WTC11 (cell line): Measurements from ENCODE around the gene TUSC2. TPM values are rescaled to one million over a fixed set of nuclear protein-coding genes. Genes with fewer than 3 reads are reported as not detected.

Experiments
- ATAC-seq: fragments of 200-7000 bp; cut with Tn5 transposase; 2 replicates; pipeline ENCODE4 v1.10.0; 2021; ENCODE audit warnings: mild to moderate bottlenecking, moderate library complexity
- CTCF ChIA-PET: fragments of 300-600 bp; sonication (Branson Sonifier 250); formaldehyde crosslinking; loops from one replicate; lab custom pipeline; 2021; ENCODE audit warnings: antibody characterized with exemption; lab: Charles Lee
- POLR2A ChIA-PET: fragments of 350-600 bp; sonication (Branson Sonifier 250); formaldehyde crosslinking; loops from one replicate; lab custom pipeline; 2021; ENCODE audit warnings: antibody characterized with exemption; lab: Charles Lee
- DNase-seq: peaks from one replicate; pipeline ENCODE4 v3.0.0; 2021; ENCODE audit warnings: low spot score
- H3K27ac Mint-ChIP-seq: 2 replicates; pipeline ENCODE4 v1.8.0; 2021; ENCODE audit warnings: mixed read lengths
- H3K27me3 Mint-ChIP-seq: 2 replicates; pipeline ENCODE4 v1.8.0; 2021; ENCODE audit warnings: low read depth, mild to moderate bottlenecking, moderate library complexity, mixed read lengths
- H3K36me3 Mint-ChIP-seq: 2 replicates; pipeline ENCODE4 v1.8.0; 2021; ENCODE audit warnings: mixed read lengths
- H3K4me1 Mint-ChIP-seq: 2 replicates; pipeline ENCODE4 v1.8.0; 2022; ENCODE audit warnings: mixed read lengths
- H3K4me3 Mint-ChIP-seq: 2 replicates; pipeline ENCODE4 v1.8.0; 2021; ENCODE audit warnings: mild to moderate bottlenecking, moderate library complexity, mixed read lengths
- H3K9me3 Mint-ChIP-seq: 2 replicates; pipeline ENCODE4 v1.8.0; 2021; ENCODE audit warnings: mixed read lengths
- ATF3 ChIP-seq: sonication (generic); formaldehyde crosslinking; conservative IDR thresholded peaks from 2 replicates; pipeline ENCODE4 v1.8.1; 2022; ENCODE audit warnings: mild to moderate bottlenecking, missing genetic modification reagents
- FOXJ3 ChIP-seq: sonication (generic); formaldehyde crosslinking; IDR thresholded peaks from 2 replicates; pipeline ENCODE4 v1.9.0; 2021; ENCODE audit warnings: missing genetic modification reagents, mild to moderate bottlenecking, borderline replicate concordance
- IRF1 ChIP-seq: sonication (generic); formaldehyde crosslinking; IDR thresholded peaks from 2 replicates; pipeline ENCODE4 v1.8.0; 2023; ENCODE audit warnings: missing genetic modification reagents
- JAZF1 ChIP-seq: fragments of 250-450 bp; sonication (Bioruptor Pico); IDR thresholded peaks from 2 replicates; pipeline ENCODE4 v1.9.0; 2021; ENCODE audit warnings: moderate library complexity, mild to moderate bottlenecking, inconsistent platforms
- MYBL2 ChIP-seq: sonication (generic); formaldehyde crosslinking; IDR thresholded peaks from 2 replicates; pipeline ENCODE4 v1.8.1; 2023; ENCODE audit warnings: mild to moderate bottlenecking, moderate library complexity, missing genetic modification reagents
- NFE2L1 ChIP-seq: sonication (generic); formaldehyde crosslinking; IDR thresholded peaks from 2 replicates; pipeline ENCODE4 v1.8.1; 2023; ENCODE audit warnings: missing genetic modification reagents
- OVOL2 ChIP-seq: fragments of 250-450 bp; sonication (Bioruptor Pico); IDR thresholded peaks from 2 replicates; pipeline ENCODE4 v1.9.0; 2021; ENCODE audit warnings: mild to moderate bottlenecking, borderline replicate concordance
- SMAD4 ChIP-seq: sonication (generic); formaldehyde crosslinking; IDR thresholded peaks from 2 replicates; pipeline ENCODE4 v1.8.0; 2022; ENCODE audit warnings: mild to moderate bottlenecking, missing genetic modification reagents
- SP1 ChIP-seq: sonication (generic); formaldehyde crosslinking; conservative IDR thresholded peaks from 2 replicates; pipeline ENCODE4 v1.8.1; 2022; ENCODE audit warnings: missing genetic modification reagents
- STAT6 ChIP-seq: sonication (generic); formaldehyde crosslinking; conservative IDR thresholded peaks from 2 replicates; pipeline ENCODE4 v1.8.1; 2023; ENCODE audit warnings: mild to moderate bottlenecking, low read depth, missing genetic modification reagents, moderate library complexity
- TEAD4 ChIP-seq: sonication (generic); formaldehyde crosslinking; IDR thresholded peaks from 2 replicates; pipeline ENCODE4 v1.8.0; 2022; ENCODE audit warnings: mild to moderate bottlenecking, missing genetic modification reagents
- USF1 ChIP-seq: sonication (generic); formaldehyde crosslinking; IDR thresholded peaks from 2 replicates; pipeline ENCODE4 v1.8.0; 2022; ENCODE audit warnings: mild to moderate bottlenecking, missing genetic modification reagents
- ZBTB43 ChIP-seq: sonication (generic); formaldehyde crosslinking; IDR thresholded peaks from 2 replicates; pipeline ENCODE4 v1.8.1; 2023; ENCODE audit warnings: mild to moderate bottlenecking, missing genetic modification reagents
- ZNF138 ChIP-seq: sonication (generic); formaldehyde crosslinking; conservative IDR thresholded peaks from 2 replicates; pipeline ENCODE4 v1.8.1; 2022; ENCODE audit warnings: mild to moderate bottlenecking, moderate library complexity, missing genetic modification reagents
- ZNF232 ChIP-seq: sonication (generic); formaldehyde crosslinking; IDR thresholded peaks from 2 replicates; pipeline ENCODE4 v1.8.0; 2022; ENCODE audit warnings: mild to moderate bottlenecking, missing genetic modification reagents
- ZNF416 ChIP-seq: fragments of 250-450 bp; sonication (Bioruptor Pico); IDR thresholded peaks from 2 replicates; pipeline ENCODE4 v1.9.0; 2021; ENCODE audit warnings: mild to moderate bottlenecking, inconsistent platforms
- ZNF423 ChIP-seq: fragments of 250-450 bp; sonication (Bioruptor Pico); IDR thresholded peaks from 2 replicates; pipeline ENCODE4 v2.1.2; 2022; ENCODE audit warnings: mild to moderate bottlenecking, moderate library complexity
- ZNF512 ChIP-seq: sonication (generic); formaldehyde crosslinking; IDR thresholded peaks from 2 replicates; pipeline ENCODE4 v1.8.1; 2022; ENCODE audit warnings: missing genetic modification reagents, borderline replicate concordance
- ZSCAN18 ChIP-seq: fragments of 250-450 bp; sonication (Bioruptor Pico); IDR thresholded peaks from 2 replicates; pipeline ENCODE4 v2.1.2; 2022; ENCODE audit warnings: mild to moderate bottlenecking, moderate library complexity
- total RNA-seq: library from RNA; stranded (reverse); gene quantifications from 3 replicates; pipeline ENCODE4 v1.2.3, GENCODE V29; 2021

Gene TUSC2
- total RNA-seq, 1 experiment from 2014 or later = 41.1 TPM

GRCh38 chr3:50327129-50327528 lies 894 bp downstream of the TUSC2 start:
- Mint-ChIP-seq H3K4me3 (peak overlapping the region; percentile 84), H3K4me1 (peaks cover 30% of the 10 kb centered on the region), H3K36me3 (peaks cover 26% of the 10 kb centered on the region), H3K9me3 (no peaks in the 10 kb centered on the region), H3K27me3 (no peaks in the 10 kb centered on the region), H3K27ac (no peak overlapping the region)
- CTCF ChIA-PET = interaction anchor here (1.3 to 1.7 kb wide), 5 partner anchors 10 to 223 kb away, joined by 3 to 23 read pairs (median 10); partner anchors contain the start of gene HYAL1
- DNase-seq (no peak), ATAC-seq (no peak)
- POLR2A ChIA-PET = interaction anchor here (1.1 to 1.7 kb wide), 3 partner anchors 10 to 52 kb away, joined by 3 to 21 read pairs (median 3); partner anchors contain the start of gene HYAL1
- TF ChIP-seq SP1 (CRISPR knock-in tag) = no peak
- no peak for TF ChIP-seq ZNF423 (CRISPR knock-in tag)
- no peak for TF ChIP-seq MYBL2 (CRISPR knock-in tag)
- TF ChIP-seq STAT6 = no peak
- TF ChIP-seq ZNF232 = no peak
- no peak for TF ChIP-seq IRF1 (CRISPR knock-in tag)
- no peak for TF ChIP-seq USF1
- no peak for TF ChIP-seq OVOL2
- TF ChIP-seq ZNF138 (CRISPR knock-in tag) = no peak
- no peak for TF ChIP-seq ZNF512 (CRISPR knock-in tag)
- TF ChIP-seq JAZF1 (CRISPR knock-in tag) = no peak
- TF ChIP-seq TEAD4 = no peak
- no peak for TF ChIP-seq SMAD4
- TF ChIP-seq ZSCAN18 = no peak
- TF ChIP-seq ZBTB43 (CRISPR knock-in tag) = no peak
- no peak for TF ChIP-seq FOXJ3 (CRISPR knock-in tag)
- no peak for TF ChIP-seq NFE2L1 (CRISPR knock-in tag)
- TF ChIP-seq ZNF416 (CRISPR knock-in tag) = no peak

- Mint-ChIP-seq H3K4me1 (peaks cover 30% of the 10 kb centered on the region), H3K4me3 (peak overlapping the region; percentile 29; the same call in 1 of the 2 replicates), H3K36me3 (peaks cover 18% of the 10 kb centered on the region), H3K27me3 (no peaks in the 10 kb centered on the region), H3K9me3 (no peaks in the 10 kb centered on the region), H3K27ac (no peak overlapping the region)
- CTCF ChIA-PET = no interaction called here
- TF ChIP-seq ATF3 (CRISPR knock-in tag) = no peak
- POLR2A ChIA-PET = interaction anchor here (0.8 kb wide), 1 partner anchor 11 kb away, joined by 3 read pairs; no protein-coding TSS in a partner anchor
- DNase-seq (no peak), ATAC-seq (no peak)
Observed at GRCh38 chr3:50326182-50326541, 1.9 kb downstream of the TUSC2 start.
